GM19372 (cell line): ENCODE measurements around the gene HAUS5.
A peak's percentile ranks its signal among the peaks of the same experiment; 100 is the strongest.
"Not testable (repeated sequence)": the region's sequence is repeated elsewhere in the genome, so short reads cannot be mapped to it uniquely, and the experiment has no call there.

Experiments
- ATAC-seq: cut with Tn5 transposase; IDR thresholded peaks from one replicate; pipeline ENCODE4 v1.9.1; 2021; ENCODE audit warnings: mild to moderate bottlenecking, low read depth, moderate library complexity; ENCODE audit not compliant: unreplicated experiment

HAUS5 gene

GRCh38 chr19:35641515-35642151 lies 29.1 kb downstream of the HAUS5 start, which contains the start of gene ETV2:
TSS of gene ETV2 (plus strand) at chr19:35641745. CDS start at chr19:35642461, 716 bp downstream.
- ATAC-seq: no peak

DNA sequence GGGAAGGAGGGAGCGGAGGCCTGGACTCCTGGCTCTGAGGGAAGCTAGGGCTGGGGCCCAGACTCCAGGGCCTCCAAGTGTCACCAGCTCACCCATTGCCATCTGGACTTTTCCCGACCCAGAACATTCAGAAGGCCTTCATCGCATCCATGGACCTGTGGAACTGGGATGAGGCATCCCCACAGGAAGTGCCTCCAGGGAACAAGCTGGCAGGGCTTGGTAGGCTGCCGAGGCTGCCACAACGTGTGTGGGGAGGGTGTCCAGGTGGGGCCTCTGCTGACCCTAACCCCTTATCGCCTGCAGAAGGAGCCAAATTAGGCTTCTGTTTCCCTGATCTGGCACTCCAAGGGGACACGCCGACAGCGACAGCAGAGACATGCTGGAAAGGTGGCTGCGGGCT lies 29.8 kb downstream of the HAUS5 start:
- ATAC-seq: no peak

DNA sequence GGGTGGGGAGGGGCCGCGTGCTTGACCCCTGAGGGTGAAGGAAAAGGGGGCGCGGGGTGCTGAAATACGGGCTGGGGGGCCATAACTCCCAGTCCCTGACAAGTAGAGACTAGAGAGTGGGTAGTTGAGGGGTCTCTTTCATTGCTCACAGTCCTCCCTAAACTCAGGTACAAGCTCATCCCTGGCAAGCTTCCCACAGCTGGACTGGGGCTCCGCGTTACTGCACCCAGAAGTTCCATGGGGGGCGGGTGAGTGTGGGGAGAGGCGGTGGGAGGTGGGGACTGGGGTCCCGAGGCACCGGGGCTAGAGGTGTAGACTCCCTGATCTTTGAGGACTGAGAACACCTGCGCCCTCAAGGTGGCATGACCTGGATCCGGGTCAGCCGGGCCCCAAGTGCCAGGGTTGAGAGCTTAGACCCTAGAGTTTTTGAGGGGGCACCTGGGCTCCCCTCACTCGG lies 30.3 kb downstream of the HAUS5 start:
- no peak for ATAC-seq

- ATAC-seq: peak; percentile 38
These were observed 31.0 kb downstream of the HAUS5 start for GRCh38 chr19:35643255-35644205.

- ATAC-seq: peak; percentile 53
These were observed 31.9 kb downstream of the HAUS5 start for GRCh38 chr19:35644206-35644986.

DNA sequence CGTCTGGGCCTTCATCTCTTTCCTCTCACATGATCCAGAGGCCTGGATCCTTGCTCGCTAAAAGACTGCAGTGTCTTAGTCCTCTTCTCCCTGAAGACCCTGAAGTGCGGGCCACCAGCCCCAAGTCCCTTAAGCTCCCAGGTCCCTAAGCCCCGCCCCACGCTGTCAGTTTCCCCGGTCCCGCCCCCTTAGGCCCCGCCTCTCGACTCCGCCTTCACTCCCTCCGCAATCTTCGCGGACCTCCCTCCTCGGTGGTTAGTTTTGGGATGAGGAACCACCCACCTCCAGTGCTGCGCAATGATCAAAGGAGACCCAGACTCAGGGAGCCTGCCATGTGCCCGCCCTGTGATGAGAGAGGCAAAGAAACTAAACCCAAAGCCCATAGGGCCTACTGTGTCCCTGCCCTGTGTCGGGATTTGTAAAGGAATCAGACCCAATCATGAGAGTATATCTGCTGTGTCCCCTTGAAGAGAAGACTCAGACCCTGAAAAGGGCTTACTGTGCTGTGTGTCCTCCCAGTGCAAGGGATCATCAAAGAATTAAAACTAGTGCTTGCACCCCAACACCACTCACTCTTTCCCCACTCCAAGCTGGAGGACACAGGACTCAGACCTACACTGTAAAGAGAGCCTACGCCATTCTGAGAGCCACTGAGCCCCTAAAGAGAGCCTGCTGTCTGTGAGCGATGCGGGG lies 32.6 kb downstream of the HAUS5 start:
- no peak for ATAC-seq

DNA sequence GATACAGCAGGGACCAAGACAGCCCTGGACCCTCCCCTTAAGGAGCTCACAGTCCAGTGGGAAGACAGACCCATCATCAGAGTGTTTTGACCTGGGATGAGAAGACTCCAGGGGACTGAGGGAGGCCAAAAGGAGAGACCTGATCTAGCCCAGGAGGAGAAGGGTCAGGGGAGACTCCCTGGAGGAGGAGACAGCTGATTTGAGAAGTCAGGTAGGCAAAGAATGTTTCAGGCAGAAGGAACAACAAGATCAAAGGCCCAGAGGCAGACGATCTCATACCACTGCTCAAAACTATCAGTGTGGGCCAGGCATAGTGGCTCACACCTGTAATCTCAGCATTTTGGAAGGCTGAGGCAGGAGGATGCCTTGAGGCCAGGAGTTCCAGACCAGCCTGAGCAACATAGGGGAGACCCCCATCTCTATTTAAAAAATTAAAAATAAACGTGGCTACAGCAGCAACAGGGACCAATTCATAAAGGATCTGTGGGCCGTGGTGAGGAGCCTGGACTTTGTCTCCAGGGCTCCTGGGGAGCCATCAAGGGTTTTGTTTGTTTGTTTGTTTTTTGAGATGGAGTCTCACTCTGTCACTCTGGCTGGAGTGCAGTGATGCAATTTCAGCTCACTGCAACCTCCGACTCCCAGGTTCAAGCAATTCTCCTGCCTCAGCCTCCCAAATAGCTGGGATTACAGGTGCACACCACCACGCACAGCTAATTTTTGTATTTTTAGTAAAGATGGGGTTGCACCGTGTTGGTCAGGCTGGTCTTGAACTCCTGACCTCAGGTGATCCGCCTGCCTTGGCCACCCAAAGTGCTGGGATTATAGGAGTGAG lies 33.4 kb downstream of the HAUS5 start:
- no peak for ATAC-seq

DNA sequence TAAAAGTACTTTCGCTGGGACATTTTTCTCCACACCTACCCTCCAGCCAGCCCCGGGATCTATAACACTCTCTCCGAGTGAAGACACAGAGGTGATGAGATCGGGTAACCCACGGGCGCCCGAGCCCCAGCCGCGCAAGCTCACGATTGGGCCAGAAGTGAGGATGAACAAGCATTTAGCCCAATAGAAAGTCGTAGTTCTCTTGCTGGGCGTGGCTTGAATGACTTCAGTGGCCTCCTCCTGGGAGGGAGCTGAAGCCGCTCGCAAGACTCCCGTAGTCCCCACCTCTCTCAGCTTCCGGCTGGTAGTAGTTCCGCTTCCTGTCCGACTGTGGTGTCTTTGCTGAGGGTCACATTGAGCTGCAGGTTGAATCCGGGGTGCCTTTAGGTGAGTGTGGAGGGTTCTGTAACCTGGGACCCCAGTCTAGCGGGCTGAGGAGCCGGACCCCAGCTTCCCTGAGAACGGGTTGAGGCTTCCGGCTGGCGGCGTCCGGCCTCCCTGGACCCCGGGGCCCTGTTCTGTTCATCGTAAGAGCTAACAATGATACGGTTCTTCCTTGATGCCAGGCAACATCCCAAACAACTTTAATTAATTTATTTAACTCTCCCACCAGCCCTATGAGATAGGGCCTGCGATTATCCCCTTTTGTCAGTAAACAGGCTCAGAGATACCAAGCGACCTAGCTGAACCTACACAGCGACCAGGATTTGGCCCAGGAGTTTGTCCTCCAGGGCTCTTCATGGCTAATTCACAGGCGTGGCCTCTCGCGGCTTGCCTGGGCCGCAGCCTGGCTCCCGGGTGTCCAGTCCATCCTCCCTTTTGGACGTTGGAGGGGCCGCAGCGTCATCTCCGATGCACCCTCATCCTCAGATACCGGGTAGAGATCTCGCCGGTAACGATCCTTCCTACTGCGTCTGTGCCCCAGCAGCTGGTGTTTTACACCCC lies 35.8 kb downstream of the HAUS5 start, which contains the start of gene COX6B1:
Gene COX6B1, plus strand, starts transcription at position 307 of the 945 bp plus-strand sequence. CDS start 2,921 bp downstream, outside the sequence.
- ATAC-seq: peak; percentile 52

DNA sequence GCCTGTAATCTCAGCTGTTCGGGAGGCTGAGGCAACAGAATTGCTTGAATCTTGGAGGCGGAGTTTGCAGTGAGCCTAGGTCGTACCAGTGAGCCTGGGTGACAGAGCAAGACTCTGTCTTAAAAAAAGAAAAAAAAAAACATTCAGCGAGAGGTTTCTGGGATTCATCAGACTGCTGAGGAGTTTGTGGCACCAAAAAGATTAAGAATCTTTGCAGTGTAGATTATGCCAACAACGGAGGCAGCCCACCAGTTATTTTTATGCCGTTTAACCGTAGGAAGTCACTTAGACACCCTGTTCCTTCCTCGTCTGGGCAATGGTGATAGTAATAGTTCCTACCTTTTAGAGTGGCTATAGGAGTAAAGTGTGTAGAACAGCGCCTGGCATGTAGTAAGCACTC lies 38.0 kb downstream of the HAUS5 start:
- ATAC-seq: no peak

DNA sequence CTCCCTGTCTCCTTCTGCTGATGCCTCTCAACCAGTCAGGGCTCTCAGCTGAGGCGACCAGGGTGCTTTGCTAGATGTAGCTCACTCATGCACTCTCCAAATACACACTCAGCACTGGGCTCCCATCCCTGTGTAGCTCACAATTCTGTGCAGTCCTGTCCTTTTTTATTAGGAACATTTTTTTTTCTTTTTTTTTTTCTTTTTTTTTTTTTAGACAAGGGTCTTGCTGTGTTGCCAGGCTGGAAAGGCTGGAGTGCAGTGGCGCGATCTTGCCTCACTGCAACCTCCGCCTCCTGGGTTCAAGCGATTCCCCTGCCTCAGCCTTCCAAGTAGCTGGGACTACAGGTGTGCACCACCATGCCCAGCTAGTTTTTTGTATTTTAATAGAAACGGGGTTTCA lies 42.3 kb downstream of the HAUS5 start:
- not testable (repeated sequence) for ATAC-seq

GRCh38 chr19:35655600-35655999 lies 43.1 kb downstream of the HAUS5 start:
- ATAC-seq: no peak

DNA sequence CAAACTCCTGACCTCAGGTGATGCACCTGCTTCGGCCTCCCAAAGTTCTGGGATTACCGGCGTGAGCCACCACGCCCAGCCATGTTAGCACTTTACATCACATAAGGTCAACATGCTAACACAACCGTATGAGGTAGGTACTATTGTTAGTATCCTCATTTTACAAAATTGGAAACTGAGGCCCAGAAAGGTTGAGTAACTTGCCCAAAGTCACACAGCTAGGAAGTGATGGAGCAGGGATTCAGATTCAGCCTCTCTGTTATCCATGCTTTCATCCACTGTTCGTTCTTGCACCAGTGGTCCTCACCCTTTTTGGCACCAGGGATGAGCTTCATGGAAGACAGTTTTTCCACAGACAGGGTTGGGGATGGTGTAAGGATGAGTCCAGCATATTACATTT lies 44.2 kb downstream of the HAUS5 start:
- no peak for ATAC-seq

DNA sequence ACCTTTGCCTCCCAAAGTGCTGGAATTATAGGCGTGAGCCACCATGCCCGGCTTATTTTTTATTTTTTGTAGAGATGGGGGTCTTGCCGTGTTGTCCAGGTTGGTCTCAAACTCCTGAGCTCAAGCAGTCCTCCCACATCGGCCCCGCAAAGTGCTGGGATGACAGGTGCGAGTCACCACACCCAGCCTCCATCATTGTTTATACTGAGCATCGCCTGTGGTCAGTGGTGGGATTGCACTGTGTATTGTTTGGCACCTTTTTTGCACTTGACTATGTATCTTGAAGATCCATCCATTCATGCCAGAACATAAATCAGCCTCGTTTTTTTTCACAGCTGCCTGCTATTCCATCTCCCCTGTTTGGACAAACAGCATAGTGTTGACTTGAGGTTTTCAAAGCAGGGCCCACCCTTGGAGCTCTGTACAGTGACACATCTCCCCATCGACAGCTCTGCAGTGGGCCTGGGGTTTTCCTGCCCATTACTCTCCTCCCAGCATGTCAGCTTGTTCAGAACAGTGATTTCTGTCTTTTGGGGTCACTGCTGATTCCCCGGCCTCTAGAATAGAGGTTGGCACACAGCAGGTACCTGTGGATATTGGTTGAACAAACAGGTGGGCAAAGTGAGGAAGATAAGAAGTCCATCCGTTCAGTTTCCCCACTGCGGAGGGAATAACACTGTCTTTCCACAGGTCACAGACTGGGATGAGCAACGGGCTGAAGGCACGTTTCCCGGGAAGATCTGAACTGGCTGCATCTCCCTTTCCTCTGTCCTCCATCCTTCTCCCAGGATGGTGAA lies 45.6 kb downstream of the HAUS5 start:
- no peak for ATAC-seq

DNA sequence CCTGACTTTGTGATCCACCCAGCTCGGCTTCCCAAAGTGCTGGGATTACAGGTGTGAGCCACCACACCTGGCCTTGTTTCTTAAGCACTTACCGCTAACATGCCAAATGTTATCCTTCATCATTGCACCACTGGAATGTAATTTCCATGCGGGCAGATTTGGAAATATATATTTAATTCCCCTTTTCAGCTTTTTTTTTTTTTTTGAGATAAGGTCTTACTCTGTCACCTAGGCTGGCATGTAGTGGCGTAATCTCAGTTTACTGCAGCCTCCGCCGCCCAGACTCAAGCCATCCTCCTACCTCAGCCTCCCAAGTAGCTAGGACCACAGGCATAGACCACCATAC lies 49.4 kb downstream of the HAUS5 start:
- ATAC-seq: no peak

- ATAC-seq: no peak
These were observed 51.4 kb downstream of the HAUS5 start for GRCh38 chr19:35663981-35664380.

- no peak for ATAC-seq
These were observed 52.6 kb downstream of the HAUS5 start for GRCh38 chr19:35665157-35665556.

- no peak for ATAC-seq
These were observed 53.1 kb downstream of the HAUS5 start for GRCh38 chr19:35665604-35666003.
